Ishikawa (cell line): ENCODE results near the gene AMH.

Experiments used
- CEBPB ChIP-seq: IDR thresholded peaks from 2 replicates; pipeline ENCODE4 v1.6.1; 2012
- CREB1 ChIP-seq: IDR thresholded peaks from 2 replicates; pipeline ENCODE4 v1.6.1; 2012; ENCODE audit warnings: low read depth
- EGR1 ChIP-seq: IDR thresholded peaks from 2 replicates; pipeline ENCODE4 v1.6.1; 2012
- EP300 ChIP-seq: IDR thresholded peaks from 2 replicates; pipeline ENCODE4 v1.6.1; 2012; ENCODE audit warnings: borderline replicate concordance
- FOXM1 ChIP-seq: IDR thresholded peaks from 2 replicates; pipeline ENCODE4 v1.6.1; 2012; ENCODE audit warnings: low read depth, borderline replicate concordance
- NFIC ChIP-seq: IDR thresholded peaks from 2 replicates; pipeline ENCODE4 v1.6.1; 2012
- RAD21 ChIP-seq: IDR thresholded peaks from 2 replicates; pipeline ENCODE4 v1.6.1; 2012; ENCODE audit warnings: low read depth
- TAF1 ChIP-seq: IDR thresholded peaks from 2 replicates; pipeline ENCODE4 v1.6.1; 2012; ENCODE audit warnings: low read depth, mild to moderate bottlenecking
- TCF12 ChIP-seq: IDR thresholded peaks from 2 replicates; pipeline ENCODE4 v1.6.1; 2012; ENCODE audit warnings: low read depth
- TEAD4 ChIP-seq: IDR thresholded peaks from 2 replicates; pipeline ENCODE4 v1.6.1; 2012
- YY1 ChIP-seq: IDR thresholded peaks from 2 replicates; pipeline ENCODE4 v1.6.1; 2012; ENCODE audit warnings: low read depth
- ZBTB7A ChIP-seq: IDR thresholded peaks from 2 replicates; pipeline ENCODE4 v1.6.1; 2012; ENCODE audit warnings: low read depth
- TF ChIP-seq, protein P1 (sequence below): IDR thresholded peaks from 2 replicates; pipeline ENCODE4 v1.6.1; 2012; ENCODE audit warnings: low read depth, mild to moderate bottlenecking
- TF ChIP-seq, protein P2 (sequence below): IDR thresholded peaks from 2 replicates; pipeline ENCODE4 v1.6.1; 2012
- TF ChIP-seq, protein P3 (sequence below): IDR thresholded peaks from 2 replicates; pipeline ENCODE4 v1.6.1; 2012

AMH gene

DNA sequence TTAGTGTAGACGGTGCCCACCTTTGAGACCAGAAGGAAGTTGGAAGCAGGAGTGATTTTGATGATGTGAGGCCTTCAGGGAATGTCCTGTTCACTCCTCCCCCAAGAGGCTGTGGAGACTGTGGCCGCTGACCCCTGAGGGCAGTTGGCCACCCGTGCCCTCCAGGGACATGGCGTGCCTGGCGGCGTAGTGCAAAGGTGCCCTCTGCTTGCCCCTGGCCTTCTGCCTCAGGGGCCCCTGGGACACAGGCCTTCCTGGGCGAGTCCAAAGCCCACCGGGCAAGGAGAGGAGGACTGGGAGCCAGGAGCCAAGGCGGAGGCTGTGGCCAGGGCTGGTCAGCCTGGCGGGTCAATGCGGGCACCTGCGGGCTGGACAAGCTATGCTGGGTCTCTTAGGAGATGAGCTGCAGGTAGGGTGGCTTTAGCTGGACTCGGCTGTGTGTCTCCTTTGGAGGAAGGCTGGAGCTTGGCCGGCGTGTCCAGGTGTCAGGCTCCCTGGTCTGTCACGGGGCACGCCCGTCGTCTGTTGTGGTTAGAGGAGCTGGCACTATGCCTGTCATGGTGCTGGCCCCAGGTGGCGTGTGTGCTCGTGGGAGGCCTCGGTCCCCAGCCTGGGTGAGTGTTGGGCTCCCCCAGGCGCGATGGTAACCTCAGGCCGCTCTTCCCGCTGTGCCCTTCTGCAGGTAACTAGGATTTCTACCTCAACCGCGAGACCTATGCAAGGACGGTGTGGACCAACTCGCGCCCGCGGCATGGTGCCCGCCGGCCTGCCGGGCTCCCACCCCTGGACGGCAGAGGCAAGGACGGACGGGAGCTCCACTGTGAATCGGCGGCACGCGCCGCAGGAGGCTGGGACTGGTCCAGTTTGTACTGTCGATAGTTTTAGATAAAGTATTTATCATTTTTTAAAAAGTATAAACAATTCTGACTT is 19.8 kb upstream of the AMH start:
- TF ChIP-seq TAF1: no peak
- TF ChIP-seq, protein P1, sequence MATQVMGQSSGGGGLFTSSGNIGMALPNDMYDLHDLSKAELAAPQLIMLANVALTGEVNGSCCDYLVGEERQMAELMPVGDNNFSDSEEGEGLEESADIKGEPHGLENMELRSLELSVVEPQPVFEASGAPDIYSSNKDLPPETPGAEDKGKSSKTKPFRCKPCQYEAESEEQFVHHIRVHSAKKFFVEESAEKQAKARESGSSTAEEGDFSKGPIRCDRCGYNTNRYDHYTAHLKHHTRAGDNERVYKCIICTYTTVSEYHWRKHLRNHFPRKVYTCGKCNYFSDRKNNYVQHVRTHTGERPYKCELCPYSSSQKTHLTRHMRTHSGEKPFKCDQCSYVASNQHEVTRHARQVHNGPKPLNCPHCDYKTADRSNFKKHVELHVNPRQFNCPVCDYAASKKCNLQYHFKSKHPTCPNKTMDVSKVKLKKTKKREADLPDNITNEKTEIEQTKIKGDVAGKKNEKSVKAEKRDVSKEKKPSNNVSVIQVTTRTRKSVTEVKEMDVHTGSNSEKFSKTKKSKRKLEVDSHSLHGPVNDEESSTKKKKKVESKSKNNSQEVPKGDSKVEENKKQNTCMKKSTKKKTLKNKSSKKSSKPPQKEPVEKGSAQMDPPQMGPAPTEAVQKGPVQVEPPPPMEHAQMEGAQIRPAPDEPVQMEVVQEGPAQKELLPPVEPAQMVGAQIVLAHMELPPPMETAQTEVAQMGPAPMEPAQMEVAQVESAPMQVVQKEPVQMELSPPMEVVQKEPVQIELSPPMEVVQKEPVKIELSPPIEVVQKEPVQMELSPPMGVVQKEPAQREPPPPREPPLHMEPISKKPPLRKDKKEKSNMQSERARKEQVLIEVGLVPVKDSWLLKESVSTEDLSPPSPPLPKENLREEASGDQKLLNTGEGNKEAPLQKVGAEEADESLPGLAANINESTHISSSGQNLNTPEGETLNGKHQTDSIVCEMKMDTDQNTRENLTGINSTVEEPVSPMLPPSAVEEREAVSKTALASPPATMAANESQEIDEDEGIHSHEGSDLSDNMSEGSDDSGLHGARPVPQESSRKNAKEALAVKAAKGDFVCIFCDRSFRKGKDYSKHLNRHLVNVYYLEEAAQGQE: no peak
- TF ChIP-seq TEAD4: no peak
- TF ChIP-seq, protein P2, sequence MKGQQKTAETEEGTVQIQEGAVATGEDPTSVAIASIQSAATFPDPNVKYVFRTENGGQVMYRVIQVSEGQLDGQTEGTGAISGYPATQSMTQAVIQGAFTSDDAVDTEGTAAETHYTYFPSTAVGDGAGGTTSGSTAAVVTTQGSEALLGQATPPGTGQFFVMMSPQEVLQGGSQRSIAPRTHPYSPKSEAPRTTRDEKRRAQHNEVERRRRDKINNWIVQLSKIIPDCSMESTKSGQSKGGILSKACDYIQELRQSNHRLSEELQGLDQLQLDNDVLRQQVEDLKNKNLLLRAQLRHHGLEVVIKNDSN: no peak
- TF ChIP-seq, protein P3, sequence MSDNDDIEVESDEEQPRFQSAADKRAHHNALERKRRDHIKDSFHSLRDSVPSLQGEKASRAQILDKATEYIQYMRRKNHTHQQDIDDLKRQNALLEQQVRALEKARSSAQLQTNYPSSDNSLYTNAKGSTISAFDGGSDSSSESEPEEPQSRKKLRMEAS: no peak
- TF ChIP-seq CREB1: no peak
- TF ChIP-seq ZBTB7A: no peak
- no peak for TF ChIP-seq EP300
- no peak for TF ChIP-seq FOXM1
- no peak for TF ChIP-seq TCF12
- TF ChIP-seq NFIC: no peak

DNA sequence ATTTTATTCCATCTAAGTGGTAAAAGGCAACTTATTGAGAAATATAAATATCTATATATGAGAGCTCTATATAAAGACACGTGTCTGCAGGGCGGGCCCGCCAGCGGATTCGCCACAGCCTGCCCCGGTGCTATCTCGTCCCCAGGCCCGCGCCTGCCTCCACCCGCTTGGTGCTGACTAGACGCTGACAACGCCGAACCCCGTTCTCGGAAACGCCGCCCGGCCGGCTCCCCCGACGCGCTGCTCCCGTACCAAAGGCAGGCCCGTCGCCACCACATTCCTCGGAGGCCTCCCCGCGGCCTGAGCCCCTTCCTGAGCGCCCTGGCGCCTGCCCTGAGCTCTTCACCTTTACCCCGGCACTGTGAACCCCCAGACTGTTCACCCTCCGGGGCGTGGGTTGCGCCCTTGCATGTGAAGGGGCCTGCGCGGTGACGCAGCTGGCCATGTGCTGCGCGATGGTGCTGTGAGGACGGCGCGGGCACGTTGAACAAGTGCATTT is 19.0 kb upstream of the AMH start:
- TF ChIP-seq EP300 (no peak), CREB1 (no peak), TEAD4 (no peak), TCF12 (no peak), CEBPB (no peak), RAD21 (no peak), ZBTB7A (no peak), YY1 (no peak)
- TF ChIP-seq, protein P2: no peak
- TF ChIP-seq, protein P1: no peak
- TF ChIP-seq, protein P3: no peak

DNA sequence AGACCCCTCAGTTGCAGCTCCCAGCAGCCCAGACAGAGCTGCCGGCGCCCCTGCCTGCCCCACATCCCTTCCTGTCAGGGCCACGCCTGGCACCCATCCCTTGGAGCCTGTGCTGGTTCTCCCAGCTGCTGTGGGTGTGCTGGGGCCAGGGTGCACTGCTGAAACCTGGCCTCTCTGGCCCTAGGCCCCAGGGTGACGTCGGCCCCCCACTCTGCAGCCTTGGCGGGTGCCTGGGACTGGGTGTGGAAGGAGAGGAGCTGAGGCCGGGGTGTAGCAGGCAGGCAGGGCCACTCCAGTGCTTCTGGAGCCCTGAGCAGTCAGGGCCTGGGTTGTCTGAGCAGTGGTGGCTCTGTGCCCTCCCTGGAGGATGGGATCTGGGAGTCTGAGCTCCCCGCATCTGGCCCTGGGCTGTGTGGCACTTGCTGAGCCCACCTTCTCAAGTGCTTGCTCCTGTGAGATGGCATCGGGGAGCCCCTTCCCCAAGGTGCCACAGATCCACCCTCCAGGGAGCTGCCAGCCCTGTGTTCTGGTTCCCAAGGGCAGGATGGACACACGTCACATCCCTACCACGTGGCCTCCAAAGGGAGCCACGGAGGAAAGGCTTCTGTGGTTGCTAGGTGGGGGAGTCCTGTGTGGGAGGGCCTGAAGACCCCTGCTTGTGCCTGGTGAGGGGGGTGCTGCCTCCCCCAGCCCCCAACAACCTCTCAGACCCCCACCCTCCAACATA is 18.2 kb upstream of the AMH start:
- TF ChIP-seq RAD21 (no peak), ZBTB7A (no peak), YY1 (no peak), EP300 (no peak), CREB1 (no peak), NFIC (no peak), EGR1 (no peak), FOXM1 (no peak), TAF1 (no peak), TEAD4 (no peak), CEBPB (no peak), TCF12 (no peak)
- TF ChIP-seq, protein P3: no peak
- TF ChIP-seq, protein P1: no peak
- TF ChIP-seq, protein P2: no peak
